Activated CD4-positive, alpha-beta T cell treated with anti-CD3 and anti-CD28 coated beads, Interleukin-2, amount 50 U/mL, for 24 hours (primary cell): Measurements from ENCODE around the gene BORCS5.

Experiments
- DNase-seq, 2 donors: peaks; one replicate each; pipeline ENCODE4 v3.0.0-alpha.2; 2020; ENCODE audit warnings: low read depth in 1 of 2, low spot score in 1 of 2

BORCS5 gene

DNA sequence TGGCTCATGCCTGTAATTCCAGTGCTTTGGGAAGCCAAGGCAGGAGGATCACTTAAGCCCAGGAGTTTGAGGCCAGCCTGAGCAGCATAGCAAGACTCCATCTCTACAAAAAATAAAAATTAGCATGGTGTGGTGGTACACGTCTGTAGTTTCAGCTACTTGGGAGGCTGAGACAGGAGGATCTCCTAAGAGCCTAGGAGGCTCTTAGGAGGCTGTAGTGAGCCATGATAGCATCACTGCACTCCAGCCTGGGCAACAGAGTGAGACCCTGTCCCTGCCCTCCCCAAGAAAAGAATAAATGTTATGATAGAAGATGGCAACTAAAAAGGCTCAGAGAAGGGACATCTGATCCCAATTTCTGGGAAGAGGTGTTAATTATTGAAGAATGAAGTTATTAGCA is 3.6 kb upstream of the BORCS5 start:
- no peak for DNase-seq

GRCh38 chr12:12353807-12354206 is 3.1 kb upstream of the BORCS5 start:
- DNase-seq = no peak

DNA sequence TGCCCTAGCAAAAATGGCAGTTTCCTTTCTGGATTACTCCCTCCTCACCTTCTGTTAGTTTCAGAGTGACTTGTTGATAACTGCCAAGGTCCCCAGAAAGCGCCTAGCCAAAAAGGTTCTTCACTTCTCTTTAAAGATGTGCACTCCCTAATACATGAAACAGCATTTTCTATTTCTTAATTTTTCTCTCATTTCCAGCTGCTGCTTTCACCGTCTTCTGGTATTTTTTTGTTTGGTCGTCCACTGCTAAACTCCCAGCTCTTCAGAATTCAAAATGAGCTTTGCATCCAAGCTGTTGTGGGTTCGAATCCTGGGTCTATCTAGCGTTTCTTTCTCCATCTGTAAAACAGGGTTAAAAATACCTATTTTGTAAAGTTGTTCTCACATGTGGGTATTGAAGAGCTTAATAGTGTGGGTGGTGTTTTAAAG is 397 bp upstream of the BORCS5 start:
- no peak for DNase-seq

- no peak for DNase-seq
Observed at GRCh38 chr12:12357719-12358461, 1.0 kb downstream of the BORCS5 start.

GRCh38 chr12:12358528-12358927 is 1.6 kb downstream of the BORCS5 start:
- DNase-seq = no peak

DNA sequence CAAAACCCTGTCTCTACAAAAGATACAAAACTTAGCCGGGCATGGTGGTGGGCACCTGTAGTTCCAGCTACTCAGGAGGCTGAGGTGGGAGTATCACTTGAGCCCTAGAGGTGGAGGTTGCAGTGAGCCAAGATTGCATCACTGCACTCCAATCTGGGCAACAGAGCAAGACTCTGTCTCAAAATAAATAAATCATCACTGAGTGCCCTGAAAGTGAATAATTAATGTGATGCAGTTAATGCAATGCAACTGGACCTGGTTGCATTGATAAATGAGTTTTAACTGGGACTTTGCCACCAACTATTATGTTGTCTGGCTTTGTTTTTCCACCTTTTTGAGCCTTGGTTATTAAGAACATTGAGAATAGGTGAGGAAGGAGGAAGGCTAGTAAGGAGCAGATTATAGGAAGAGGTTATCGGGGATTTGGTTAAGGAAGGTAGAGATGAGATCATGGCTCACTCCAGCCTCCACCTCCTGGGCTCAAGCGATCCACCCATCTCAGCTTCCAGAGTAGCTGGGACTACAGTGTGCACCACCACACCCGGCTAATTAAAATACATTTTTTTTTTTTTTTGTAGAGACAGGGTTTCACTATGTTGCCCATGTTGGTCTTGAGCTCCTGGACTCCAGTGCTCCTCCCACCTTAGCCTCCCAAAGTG is 8.0 kb downstream of the BORCS5 start:
- no peak for DNase-seq

DNA sequence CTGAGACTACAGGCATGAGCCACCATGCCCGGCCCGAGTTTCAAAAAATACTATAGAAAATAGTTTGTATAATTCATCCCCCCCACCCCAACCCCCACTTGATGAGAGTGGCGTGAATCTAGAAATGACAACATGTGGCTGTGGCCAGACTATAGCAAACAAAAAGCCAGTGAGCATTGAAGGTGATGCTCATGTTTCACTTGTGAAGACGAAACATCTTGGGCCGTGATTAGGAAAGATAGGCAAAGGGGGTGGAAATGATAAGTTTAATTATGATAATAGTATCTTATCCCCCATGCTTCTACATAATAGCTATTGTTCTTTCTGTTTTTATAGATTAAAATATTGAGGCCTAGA is 8.5 kb downstream of the BORCS5 start:
- DNase-seq = no peak

DNA sequence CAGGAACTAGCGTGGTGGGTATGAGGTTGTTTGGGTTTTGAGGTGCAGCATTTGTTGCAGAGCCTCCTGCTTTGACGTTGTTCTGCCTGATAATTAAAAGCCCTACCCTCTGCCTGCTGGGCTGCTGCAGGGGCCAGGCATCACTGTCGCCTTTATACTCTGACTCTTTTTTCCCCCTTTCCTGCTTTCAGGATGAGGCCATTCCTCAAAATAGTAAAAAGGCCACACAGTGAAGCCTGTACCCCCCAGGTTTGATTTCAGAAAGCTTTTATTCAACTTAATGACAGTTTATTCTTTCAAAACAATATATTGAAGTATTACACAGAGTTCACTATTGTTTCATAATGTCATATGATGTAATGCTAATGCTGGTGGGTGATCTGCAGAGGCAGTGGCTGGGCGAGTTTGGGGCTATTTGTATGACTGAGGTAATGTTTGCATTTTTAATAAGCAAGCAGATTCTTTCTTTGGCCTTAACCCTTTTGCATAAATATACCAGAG is 9.1 kb downstream of the BORCS5 start:
- DNase-seq = no peak

GRCh38 chr12:12366701-12367481 is 10.0 kb downstream of the BORCS5 start:
- no peak for DNase-seq

DNA sequence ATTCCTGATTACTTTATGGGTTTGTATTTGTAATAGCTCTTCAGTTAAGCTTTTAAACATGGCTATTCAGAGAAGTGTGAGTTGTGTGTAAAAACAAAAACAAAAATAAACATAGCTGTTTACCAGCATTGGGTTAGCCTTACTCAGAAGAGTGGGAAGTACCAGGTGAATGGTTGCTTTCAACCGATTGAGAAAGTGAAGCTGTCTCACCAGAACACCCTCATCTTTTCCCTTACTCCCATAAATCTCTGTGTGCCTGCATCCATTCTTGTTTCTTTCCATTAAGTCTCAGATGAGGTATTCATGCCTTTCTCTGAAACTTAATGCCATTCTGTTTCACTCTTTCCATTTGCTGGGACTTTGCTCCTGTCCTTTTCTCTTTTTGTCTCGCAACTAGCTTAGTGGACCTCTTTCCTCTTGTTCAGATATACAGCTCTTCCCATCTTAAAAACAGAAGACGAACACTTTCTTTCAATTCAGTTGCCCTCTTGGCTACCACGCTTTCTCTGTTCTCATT is 10.7 kb downstream of the BORCS5 start:
- no peak for DNase-seq

- no peak for DNase-seq
Observed at GRCh38 chr12:12372946-12373722, 16.3 kb downstream of the BORCS5 start.

GRCh38 chr12:12376646-12377448 is 20.0 kb downstream of the BORCS5 start:
- peak in 1 of 2 donors; percentile 35 for DNase-seq

DNA sequence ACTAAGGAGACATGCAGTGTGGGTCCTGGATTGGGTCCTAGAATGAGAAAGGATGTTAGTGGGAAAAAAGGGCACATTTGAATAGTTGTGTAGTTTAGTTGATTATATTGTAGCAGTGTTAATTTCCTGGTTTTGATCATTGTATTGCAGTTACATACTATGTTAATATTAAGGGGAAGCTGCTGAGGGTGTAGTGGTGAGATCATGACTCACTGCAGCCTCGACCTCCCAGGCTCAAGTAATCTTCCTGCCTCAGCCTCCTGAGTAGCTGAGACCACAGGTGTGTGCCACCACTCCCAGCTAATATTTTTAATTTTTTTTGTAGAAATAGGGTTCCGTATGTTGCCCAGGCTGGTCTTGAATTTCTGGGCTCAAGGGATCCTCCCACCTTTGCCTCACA is 21.7 kb downstream of the BORCS5 start:
- no peak for DNase-seq

DNA sequence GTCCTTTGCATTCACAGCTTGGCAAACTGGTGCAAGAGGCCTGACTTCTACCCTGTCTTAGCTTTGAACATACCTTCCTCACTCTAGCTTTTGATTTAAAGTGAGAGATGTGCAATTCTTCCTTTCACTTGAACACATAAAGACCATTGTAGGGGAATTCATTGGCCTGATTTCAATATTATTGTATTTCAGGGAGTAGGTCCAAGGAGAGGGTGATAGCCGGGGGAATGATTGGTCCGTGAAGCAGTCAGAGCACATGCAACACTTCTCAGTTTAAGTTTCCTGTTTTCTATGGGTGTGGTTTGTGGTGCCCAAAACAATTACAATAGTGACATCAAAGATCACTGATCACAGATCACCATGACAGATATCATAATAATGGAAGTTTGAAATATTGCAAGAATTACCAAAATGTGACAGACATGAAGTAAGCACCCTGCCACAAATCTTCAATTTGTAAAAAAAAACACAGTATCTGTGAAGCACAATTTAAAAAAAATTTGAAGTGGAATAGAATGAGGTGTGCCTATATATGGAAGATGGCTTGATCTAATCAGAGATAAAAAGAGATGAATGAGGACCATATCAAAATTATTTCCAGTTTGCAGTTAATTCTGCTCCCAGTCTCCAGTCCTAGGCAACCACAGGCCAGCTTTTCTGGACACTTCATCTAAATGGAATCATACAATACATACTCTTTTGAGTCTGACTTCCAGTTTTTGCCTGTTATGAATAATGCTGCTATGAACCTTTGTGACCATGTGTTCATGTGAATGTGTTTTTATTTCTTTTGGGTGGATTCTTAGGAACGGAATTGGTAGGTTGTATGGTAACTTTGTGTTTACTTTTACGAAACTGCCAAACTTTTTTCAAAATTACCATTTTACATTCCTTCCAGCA is 23.2 kb downstream of the BORCS5 start:
- peak in 1 of 2 donors; percentile 24 for DNase-seq

DNA sequence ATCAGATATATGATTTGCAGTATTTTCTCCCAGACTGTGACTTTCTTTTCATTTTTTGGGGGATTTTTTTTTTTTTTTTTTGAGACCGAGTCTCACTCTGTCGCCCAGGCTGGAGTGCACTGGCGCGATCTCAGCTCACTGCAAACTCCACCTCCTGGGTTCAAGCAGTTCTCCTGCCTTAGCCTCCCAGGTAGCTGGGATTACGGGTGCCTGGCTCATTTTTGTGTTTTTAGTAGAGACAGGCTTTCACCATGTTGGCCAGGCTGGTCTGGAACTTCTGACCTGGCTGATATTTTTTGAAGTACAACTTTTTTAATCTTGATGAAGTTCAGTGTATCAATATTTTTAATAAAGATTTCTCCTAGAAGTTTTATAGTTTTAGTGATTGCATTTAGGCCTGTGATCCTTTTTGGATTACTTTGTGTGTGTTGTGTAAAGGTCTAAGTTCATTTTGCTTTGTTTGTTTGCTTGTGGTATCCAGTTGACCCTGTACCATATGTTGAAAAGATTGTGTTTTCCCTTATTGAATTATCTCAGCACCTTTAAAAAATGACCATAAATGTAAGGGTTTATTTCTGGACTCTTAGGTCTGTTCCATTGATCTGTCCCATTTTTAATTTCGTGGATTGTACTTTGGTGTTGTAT is 24.2 kb downstream of the BORCS5 start:
- DNase-seq = no peak

- DNase-seq = no peak
Observed at GRCh38 chr12:12381982-12382381, 25.1 kb downstream of the BORCS5 start.

GRCh38 chr12:12384571-12385340 is 27.9 kb downstream of the BORCS5 start:
- peak in 1 of 2 donors; percentile 18 for DNase-seq

- DNase-seq = no peak
Observed at GRCh38 chr12:12387501-12387900, 30.6 kb downstream of the BORCS5 start.
